ENCODE results near the gene TBCD. TPM values are rescaled to one million over a fixed set of nuclear protein-coding genes. Genes with fewer than 3 reads are reported as not detected.

The TBCD gene
- total RNA-seq, 1 donor from 2014 or later, result 104 TPM

GRCh38 chr17:82970818-82971590, 219.1 kb downstream of the TBCD start:
- Mint-ChIP-seq H3K27me3 (no peaks in the 10 kb centered on the region), H3K4me1 (ENCODE audit: unreplicated experiment) (no peaks in the 10 kb centered on the region), H3K9me3 (no peaks in the 10 kb centered on the region), H3K36me3 (no peaks in the 10 kb centered on the region), H3K4me3 (no peak overlapping the region), H3K27ac (peak overlapping the region; percentile 14)
- no peak for DNase-seq (ENCODE audit: extremely low spot score, unreplicated experiment)
- TF ChIP-seq CTCF (conservative IDR thresholded peaks at IDR 0.05), result no peak

GRCh38 chr17:82972836-82973372, 221.0 kb downstream of the TBCD start:
- DNase-seq (ENCODE audit: extremely low spot score, unreplicated experiment), result no peak
- Mint-ChIP-seq H3K4me3 (no peak overlapping the region), H3K9me3 (no peaks in the 10 kb centered on the region), H3K27me3 (no peaks in the 10 kb centered on the region), H3K27ac (no peak overlapping the region), H3K4me1 (ENCODE audit: unreplicated experiment) (no peaks in the 10 kb centered on the region), H3K36me3 (no peaks in the 10 kb centered on the region)
- TF ChIP-seq CTCF (conservative IDR thresholded peaks at IDR 0.05), result no peak

GRCh38 chr17:82973456-82974135, 221.7 kb downstream of the TBCD start:
- Mint-ChIP-seq H3K4me3 (no peak overlapping the region), H3K4me1 (ENCODE audit: unreplicated experiment) (no peaks in the 10 kb centered on the region), H3K27ac (no peak overlapping the region), H3K27me3 (no peaks in the 10 kb centered on the region), H3K9me3 (no peaks in the 10 kb centered on the region), H3K36me3 (no peaks in the 10 kb centered on the region)
- no peak for DNase-seq (ENCODE audit: extremely low spot score, unreplicated experiment)
- TF ChIP-seq CTCF (conservative IDR thresholded peaks at IDR 0.05), result no peak

- H3K36me3 Mint-ChIP-seq, result no peaks in the 10 kb centered on the region
- H3K27ac Mint-ChIP-seq, result no peak overlapping the region
- H3K4me3 Mint-ChIP-seq, result no peak overlapping the region
- no peaks in the 10 kb centered on the region for H3K9me3 Mint-ChIP-seq
- DNase-seq (ENCODE audit: extremely low spot score, unreplicated experiment), result no peak
- no peaks in the 10 kb centered on the region for H3K27me3 Mint-ChIP-seq
- TF ChIP-seq CTCF (conservative IDR thresholded peaks at IDR 0.05), result no peak
- no peaks in the 10 kb centered on the region for H3K4me1 Mint-ChIP-seq (ENCODE audit: unreplicated experiment)
Measured at GRCh38 chr17:82974136-82974952, 222.5 kb downstream of the TBCD start.

- Mint-ChIP-seq H3K27me3 (no peaks in the 10 kb centered on the region), H3K27ac (no peak overlapping the region), H3K4me1 (ENCODE audit: unreplicated experiment) (no peaks in the 10 kb centered on the region), H3K9me3 (no peaks in the 10 kb centered on the region), H3K36me3 (peaks cover 3% of the 10 kb centered on the region), H3K4me3 (no peak overlapping the region)
- DNase-seq (ENCODE audit: extremely low spot score, unreplicated experiment), result no peak
- TF ChIP-seq CTCF (conservative IDR thresholded peaks at IDR 0.05), result no peak
Measured at GRCh38 chr17:82976982-82977488, 225.2 kb downstream of the TBCD start.

Measured in type B pancreatic cell (in vitro differentiated cells).